Stomach (tissue), 9 donors: ENCODE data around the gene PLEKHG2. TPM values are rescaled to one million over a fixed set of nuclear protein-coding genes. Genes with fewer than 3 reads are reported as not detected.

Experiments used
- DNase-seq, 2 donors: peaks; one replicate each; pipeline versions ENCODE4 v3.0.0 to v3.0.0-alpha.2; 2013 to 2019
- H3K27ac ChIP-seq, 5 donors: fragments of 200-600 bp in 4 of 5; sonication (generic) in 4 of 5; one replicate each; pipeline ENCODE4 v1.5.1; 2013 to 2019; ENCODE audit warnings: mild to moderate bottlenecking in 1 of 5, moderate library complexity in 1 of 5
- H3K27me3 ChIP-seq, 3 donors: fragments of 200-600 bp; sonication (generic); one replicate each; pipeline ENCODE4 v1.5.1; 2017 to 2019; ENCODE audit warnings: mixed run types in 1 of 3
- H3K36me3 ChIP-seq, 4 donors: fragments of 200-600 bp; sonication (generic); 1 replicate in 3 of 4; 2 replicates in 1 of 4; pipeline ENCODE4 v1.5.1; 2016 to 2019
- H3K4me1 ChIP-seq, 4 donors: fragments of 200-600 bp; sonication (generic); one replicate each; pipeline ENCODE4 v1.5.1; 2016 to 2019
- H3K4me3 ChIP-seq, 4 donors: fragments of 200-600 bp; sonication (generic) in 3 of 4; one replicate each; pipeline ENCODE4 v1.5.1; 2016 to 2019; ENCODE audit warnings: mild to moderate bottlenecking in 1 of 4
- H3K9me3 ChIP-seq, 4 donors: fragments of 200-600 bp; sonication (generic); one replicate each; pipeline ENCODE4 v1.5.1; 2016 to 2019
- CTCF ChIP-seq, 7 experiments: fragments of 450-650 bp in 4 of 7; fragments of 200-600 bp in 3 of 7; sonication (generic) in 3 of 7; IDR thresholded peaks; one replicate each; pipeline ENCODE4 v1.5.1; 2016 to 2019; ENCODE audit warnings: antibody characterized with exemption in 7 of 7, control low read depth in 2 of 7, mild to moderate bottlenecking in 1 of 7
- EP300 ChIP-seq: sonication (generic); formaldehyde crosslinking; IDR thresholded peaks from one replicate; pipeline ENCODE4 v1.6.1; 2017; ENCODE audit warnings: antibody characterized with exemption
- POLR2A ChIP-seq, 4 donors: fragments of 450-650 bp; IDR thresholded peaks; one replicate each; pipeline ENCODE4 v1.6.1; 2016; ENCODE audit warnings: antibody characterized with exemption in 4 of 4, control low read depth in 2 of 4, mild to moderate bottlenecking in 1 of 4, moderate library complexity in 1 of 4
- POLR2AphosphoS5 ChIP-seq, 3 donors: sonication (generic); formaldehyde crosslinking; IDR thresholded peaks; one replicate each; pipeline ENCODE4 v1.6.1; 2016; ENCODE audit warnings: antibody characterized with exemption in 3 of 3
- WGBS, 5 donors: extraction: QIAGEN DNeasy Blood & Tissue Kit in 3 of 5; methylation state at CpG; one replicate each; pipeline versions ENCODE4 v1.1.5 to v1.1.7; 2013 to 2018; 5-methylcytosine and 5-hydroxymethylcytosine counted together
- intact Hi-C: fragments of 100-400 bp; cut with DNase I; formaldehyde crosslinking; loops from one replicate; pipeline ENCODE4 v1.15.1; 2023; ENCODE audit warnings: low total_unique reads
- polyA plus RNA-seq, 3 donors: library from polyadenylated mRNA; stranded (reverse); fragments of 200-250 nt; gene quantifications; one replicate each; pipeline ENCODE4 v1.2.3, GENCODE V29; 2013
- total RNA-seq, 5 donors: library from RNA; depleted of rRNA; stranded (reverse); fragments of >200 nt; gene quantifications; one replicate each; pipeline versions ENCODE4 v1.1.0 to v1.2.3, GENCODE V29; 2014 to 2016
- donor health status: healthy with polysubstance abuse.
- donor health status: Bipolar disorder and iron deficiency.
- donor health status: healthy.

Gene PLEKHG2
- total and polyA plus RNA-seq, 8 donors = 1.4 to 20.2 (median 7.2) TPM

- Histone ChIP-seq H3K27ac (no peak overlapping the region), H3K4me1 (peaks cover 0 to 3% (median under 1%) of the 10 kb centered on the region in 4 donors), H3K27me3 (no peaks in the 10 kb centered on the region), H3K9me3 (no peaks in the 10 kb centered on the region), H3K4me3 (no peak overlapping the region), H3K36me3 (peaks cover 13 to 83% (median 77%) of the 10 kb centered on the region in 4 donors)
- intact Hi-C loops = no loop called here
- TF ChIP-seq POLR2A (IDR thresholded peaks at IDR 0.05) (no peak), CTCF (IDR thresholded peaks at IDR 0.05) (no peak), EP300 (no peak), POLR2AphosphoS5 (IDR thresholded peaks at IDR 0.05) (no peak)
- 89 to 97% (median 94%) methylated on average over 5 of the region's 5 CpGs for WGBS, 5 donors
- no peak for DNase-seq
Observed at GRCh38 chr19:39422020-39422419, 9.6 kb downstream of the PLEKHG2 start.

GRCh38 chr19:39423258-39424086, 11.0 kb downstream of the PLEKHG2 start:
- H3K4me3 ChIP-seq = no peak overlapping the region
- 88 to 92% (median 90%) methylated on average over 34 to 35 of the region's 35 CpGs for whole genome bisulfite sequencing, 5 donors
- peaks cover 8 to 69% (median 65%) of the 10 kb centered on the region in 4 donors for H3K36me3 ChIP-seq
- no peak for DNase-seq
- TF ChIP-seq POLR2A (IDR thresholded peaks at IDR 0.05) (no peak), POLR2AphosphoS5 (IDR thresholded peaks at IDR 0.05) (no peak), EP300 (no peak), CTCF (IDR thresholded peaks at IDR 0.05) (no peak)
- H3K9me3 ChIP-seq = no peaks in the 10 kb centered on the region
- H3K27ac ChIP-seq = no peak overlapping the region
- intact Hi-C loops = no loop called here
- peaks cover 7 to 11% (median 10%) of the 10 kb centered on the region in 4 donors for H3K4me1 ChIP-seq
- H3K27me3 ChIP-seq = no peaks in the 10 kb centered on the region

- WGBS, 5 donors = 75 to 83% (median 81%) methylated on average over 8 to 16 of the region's 16 CpGs
- Histone ChIP-seq H3K27me3 (no peaks in the 10 kb centered on the region), H3K9me3 (no peaks in the 10 kb centered on the region), H3K36me3 (peaks cover 0 to 55% (median 51%) of the 10 kb centered on the region in 4 donors), H3K27ac (no peak overlapping the region), H3K4me3 (no peak overlapping the region), H3K4me1 (peaks cover 17 to 24% (median 21%) of the 10 kb centered on the region in 4 donors)
- intact Hi-C loops = no loop called here
- no peak for DNase-seq
- TF ChIP-seq POLR2A (IDR thresholded peaks at IDR 0.05) = no peak
- TF ChIP-seq EP300 = no peak
- no peak for TF ChIP-seq CTCF (IDR thresholded peaks at IDR 0.05)
- TF ChIP-seq POLR2AphosphoS5 (IDR thresholded peaks at IDR 0.05) = no peak
Observed at GRCh38 chr19:39424934-39425333, 12.5 kb downstream of the PLEKHG2 start.

- Histone ChIP-seq H3K36me3 (peaks cover 0 to 46% (median 43%) of the 10 kb centered on the region in 4 donors), H3K4me1 (peaks cover 17 to 27% (median 22%) of the 10 kb centered on the region in 4 donors), H3K4me3 (no peak overlapping the region), H3K27me3 (no peaks in the 10 kb centered on the region), H3K27ac (no peak overlapping the region), H3K9me3 (no peaks in the 10 kb centered on the region)
- TF ChIP-seq POLR2AphosphoS5 (IDR thresholded peaks at IDR 0.05) (no peak), POLR2A (IDR thresholded peaks at IDR 0.05) (no peak), CTCF (IDR thresholded peaks at IDR 0.05) (no peak), EP300 (no peak)
- 77 to 95% (median 93%) methylated on average over 7 of the region's 7 CpGs for WGBS, 5 donors
- no peak for DNase-seq
- intact Hi-C loops = no loop called here
Observed at GRCh38 chr19:39425744-39426143, 13.3 kb downstream of the PLEKHG2 start.
